ENCODE data around the gene DIAPH1.

DIAPH1 gene

DNA sequence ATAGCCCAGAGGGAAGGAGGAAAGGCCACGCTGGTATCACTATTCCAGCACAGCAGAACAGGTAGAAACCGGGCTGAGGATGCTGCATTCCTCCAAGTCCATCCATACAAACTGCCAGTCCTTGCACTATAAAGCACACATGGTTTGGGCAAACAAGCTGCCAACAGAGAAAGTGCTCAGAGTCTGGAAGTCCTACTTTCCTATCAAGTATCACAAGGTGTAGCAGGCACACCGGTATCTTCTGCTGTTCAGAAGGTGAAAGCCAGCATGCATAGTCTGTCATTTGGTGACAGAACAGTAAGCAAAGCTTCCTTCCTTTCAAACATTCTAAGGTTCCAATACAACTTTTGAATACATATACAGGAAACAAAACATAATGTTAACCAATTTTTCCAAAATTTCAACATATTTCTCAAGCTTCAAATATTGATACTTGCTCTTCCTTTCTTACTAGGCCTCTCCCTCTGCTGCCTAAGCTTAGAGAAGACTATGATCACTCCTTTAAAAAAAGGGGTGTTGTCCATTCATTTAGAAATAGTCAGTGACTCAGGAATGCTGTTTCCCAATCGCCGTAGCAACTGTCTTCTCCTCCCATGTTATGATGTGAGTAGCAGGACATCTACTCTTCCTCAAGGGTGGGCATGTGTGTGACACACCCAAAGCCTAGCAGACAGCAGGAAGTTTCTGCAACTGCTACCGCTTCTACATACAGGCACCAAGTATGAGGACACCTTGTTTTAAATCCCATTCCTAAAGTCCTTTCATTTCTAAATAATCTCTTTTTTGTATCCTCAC is 14.7 kb downstream of the DIAPH1 start:
- H3K9ac ChIP-seq (ENCODE audit: low read length), result no peak overlapping the region
- H3K36me3 ChIP-seq (ENCODE audit: control insufficient read depth, insufficient read depth, low read length), result no peaks in the 10 kb centered on the region
- H3K9me3 ChIP-seq (ENCODE audit: control insufficient read depth, low read length), result no peaks in the 10 kb centered on the region
- H3K27me3 ChIP-seq (ENCODE audit: control insufficient read depth, insufficient read depth, low read length), result no peaks in the 10 kb centered on the region
- no peak overlapping the region for H3K4me3 ChIP-seq (ENCODE audit: low read length)
- peaks cover 36% of the 10 kb centered on the region for H3K4me1 ChIP-seq (ENCODE audit: control insufficient read depth, insufficient read depth, low read length)

- Histone ChIP-seq H3K9me3 (ENCODE audit: control insufficient read depth, low read length) (no peaks in the 10 kb centered on the region), H3K36me3 (ENCODE audit: control insufficient read depth, insufficient read depth, low read length) (no peaks in the 10 kb centered on the region), H3K4me1 (ENCODE audit: control insufficient read depth, insufficient read depth, low read length) (peaks cover 24% of the 10 kb centered on the region), H3K4me3 (ENCODE audit: low read length) (no peak overlapping the region), H3K9ac (ENCODE audit: low read length) (no peak overlapping the region), H3K27me3 (ENCODE audit: control insufficient read depth, insufficient read depth, low read length) (no peaks in the 10 kb centered on the region)
Observed at GRCh38 chr5:141602606-141603005, 16.2 kb downstream of the DIAPH1 start.

- Histone ChIP-seq H3K36me3 (ENCODE audit: control insufficient read depth, insufficient read depth, low read length) (no peaks in the 10 kb centered on the region), H3K4me3 (ENCODE audit: low read length) (no peak overlapping the region), H3K27me3 (ENCODE audit: control insufficient read depth, insufficient read depth, low read length) (no peaks in the 10 kb centered on the region), H3K9me3 (ENCODE audit: control insufficient read depth, low read length) (no peaks in the 10 kb centered on the region), H3K4me1 (ENCODE audit: control insufficient read depth, insufficient read depth, low read length) (peaks cover 8% of the 10 kb centered on the region), H3K9ac (ENCODE audit: low read length) (no peak overlapping the region)
Observed at GRCh38 chr5:141598391-141599345, 20.1 kb downstream of the DIAPH1 start.

DNA sequence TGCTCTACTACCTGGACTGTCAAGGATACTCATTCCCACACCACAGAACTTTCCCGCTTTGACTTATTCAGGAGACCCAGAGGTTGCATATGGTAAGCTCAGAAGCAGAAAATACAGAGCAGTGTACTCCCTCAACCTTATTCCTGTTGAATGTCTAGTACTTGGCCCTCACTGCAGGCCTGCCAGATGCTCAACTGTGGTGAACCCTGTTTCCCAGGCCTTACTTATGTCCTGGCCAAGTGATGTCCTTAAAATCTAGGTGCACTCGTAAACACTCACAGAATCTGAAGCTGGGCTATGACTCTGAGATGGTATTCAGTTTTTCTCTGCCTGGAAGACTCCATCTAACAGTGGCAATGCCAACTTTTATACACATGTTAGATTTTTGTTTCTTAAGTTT is 21.0 kb downstream of the DIAPH1 start:
- no peak overlapping the region for H3K9ac ChIP-seq (ENCODE audit: low read length)
- peaks cover 5% of the 10 kb centered on the region for H3K4me1 ChIP-seq (ENCODE audit: control insufficient read depth, insufficient read depth, low read length)
- no peaks in the 10 kb centered on the region for H3K27me3 ChIP-seq (ENCODE audit: control insufficient read depth, insufficient read depth, low read length)
- H3K4me3 ChIP-seq (ENCODE audit: low read length), result no peak overlapping the region
- H3K36me3 ChIP-seq (ENCODE audit: control insufficient read depth, insufficient read depth, low read length), result no peaks in the 10 kb centered on the region
- no peaks in the 10 kb centered on the region for H3K9me3 ChIP-seq (ENCODE audit: control insufficient read depth, low read length)

GRCh38 chr5:141597394-141597793 is 21.4 kb downstream of the DIAPH1 start:
- H3K4me1 ChIP-seq (ENCODE audit: control insufficient read depth, insufficient read depth, low read length), result peaks cover 5% of the 10 kb centered on the region
- no peaks in the 10 kb centered on the region for H3K9me3 ChIP-seq (ENCODE audit: control insufficient read depth, low read length)
- no peak overlapping the region for H3K9ac ChIP-seq (ENCODE audit: low read length)
- H3K4me3 ChIP-seq (ENCODE audit: low read length), result no peak overlapping the region
- H3K27me3 ChIP-seq (ENCODE audit: control insufficient read depth, insufficient read depth, low read length), result no peaks in the 10 kb centered on the region
- no peaks in the 10 kb centered on the region for H3K36me3 ChIP-seq (ENCODE audit: control insufficient read depth, insufficient read depth, low read length)

DNA sequence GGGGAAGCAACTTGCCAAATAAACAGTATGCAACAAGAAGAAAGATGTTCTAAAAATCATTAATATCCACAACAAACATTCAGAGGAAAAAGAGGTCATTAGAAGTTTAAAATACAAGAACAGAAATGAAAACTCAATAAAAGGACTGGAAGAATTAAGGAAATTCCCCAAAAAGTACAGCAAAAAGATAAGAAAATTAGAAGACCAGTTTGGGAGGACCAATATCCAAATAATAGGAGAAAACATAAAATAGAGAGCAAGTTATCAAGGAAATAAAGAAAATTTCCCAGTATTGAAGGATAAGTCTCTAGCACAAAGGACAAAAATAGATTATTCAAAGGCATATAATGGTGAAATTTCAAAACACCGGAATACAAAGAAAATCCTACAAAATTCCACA is 21.9 kb downstream of the DIAPH1 start:
- Histone ChIP-seq H3K9me3 (ENCODE audit: control insufficient read depth, low read length) (no peaks in the 10 kb centered on the region), H3K4me1 (ENCODE audit: control insufficient read depth, insufficient read depth, low read length) (peaks cover 5% of the 10 kb centered on the region), H3K9ac (ENCODE audit: low read length) (no peak overlapping the region), H3K4me3 (ENCODE audit: low read length) (no peak overlapping the region), H3K36me3 (ENCODE audit: control insufficient read depth, insufficient read depth, low read length) (no peaks in the 10 kb centered on the region), H3K27me3 (ENCODE audit: control insufficient read depth, insufficient read depth, low read length) (no peaks in the 10 kb centered on the region)

GRCh38 chr5:141590127-141590526 is 28.7 kb downstream of the DIAPH1 start:
- no peak overlapping the region for H3K4me3 ChIP-seq (ENCODE audit: low read length)
- no peaks in the 10 kb centered on the region for H3K36me3 ChIP-seq (ENCODE audit: control insufficient read depth, insufficient read depth, low read length)
- H3K9ac ChIP-seq (ENCODE audit: low read length), result no peak overlapping the region
- H3K27me3 ChIP-seq (ENCODE audit: control insufficient read depth, insufficient read depth, low read length), result no peaks in the 10 kb centered on the region
- peaks cover 10% of the 10 kb centered on the region for H3K4me1 ChIP-seq (ENCODE audit: control insufficient read depth, insufficient read depth, low read length)
- H3K9me3 ChIP-seq (ENCODE audit: control insufficient read depth, low read length), result no peaks in the 10 kb centered on the region

DNA sequence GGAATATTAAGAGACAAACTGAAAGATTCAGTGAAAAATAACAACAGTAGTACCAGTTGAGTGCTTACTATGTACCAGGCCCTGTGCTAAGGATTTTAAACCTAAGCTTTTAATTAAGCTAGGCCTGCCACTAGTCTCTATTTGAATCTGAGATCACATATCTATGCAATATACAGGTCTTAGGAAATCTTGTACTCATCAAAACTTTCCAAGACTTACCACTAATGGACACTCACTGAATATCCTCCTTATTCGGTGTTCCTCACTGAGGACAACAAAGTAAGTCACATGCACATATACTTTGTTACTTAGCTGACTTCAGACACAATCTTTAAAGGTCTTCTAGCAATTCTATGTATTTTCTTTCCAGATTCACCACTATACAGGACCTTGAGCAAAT is 32.6 kb downstream of the DIAPH1 start:
- Histone ChIP-seq H3K9me3 (ENCODE audit: control insufficient read depth, low read length) (no peaks in the 10 kb centered on the region), H3K4me1 (ENCODE audit: control insufficient read depth, insufficient read depth, low read length) (peaks cover 10% of the 10 kb centered on the region), H3K36me3 (ENCODE audit: control insufficient read depth, insufficient read depth, low read length) (no peaks in the 10 kb centered on the region), H3K4me3 (ENCODE audit: low read length) (no peak overlapping the region), H3K27me3 (ENCODE audit: control insufficient read depth, insufficient read depth, low read length) (no peaks in the 10 kb centered on the region), H3K9ac (ENCODE audit: low read length) (no peak overlapping the region)

GRCh38 chr5:141585594-141585993 is 33.2 kb downstream of the DIAPH1 start:
- Histone ChIP-seq H3K9me3 (ENCODE audit: control insufficient read depth, low read length) (no peaks in the 10 kb centered on the region), H3K4me3 (ENCODE audit: low read length) (no peak overlapping the region), H3K4me1 (ENCODE audit: control insufficient read depth, insufficient read depth, low read length) (peaks cover 7% of the 10 kb centered on the region), H3K36me3 (ENCODE audit: control insufficient read depth, insufficient read depth, low read length) (no peaks in the 10 kb centered on the region), H3K27me3 (ENCODE audit: control insufficient read depth, insufficient read depth, low read length) (no peaks in the 10 kb centered on the region), H3K9ac (ENCODE audit: low read length) (no peak overlapping the region)

GRCh38 chr5:141574122-141574510 is 44.7 kb downstream of the DIAPH1 start:
- Histone ChIP-seq H3K36me3 (ENCODE audit: control insufficient read depth, insufficient read depth, low read length) (peaks cover 26% of the 10 kb centered on the region), H3K4me3 (ENCODE audit: low read length) (no peak overlapping the region), H3K9me3 (ENCODE audit: control insufficient read depth, low read length) (no peaks in the 10 kb centered on the region), H3K4me1 (ENCODE audit: control insufficient read depth, insufficient read depth, low read length) (no peaks in the 10 kb centered on the region), H3K9ac (ENCODE audit: low read length) (no peak overlapping the region), H3K27me3 (ENCODE audit: control insufficient read depth, insufficient read depth, low read length) (no peaks in the 10 kb centered on the region)

- peaks cover 24% of the 10 kb centered on the region for H3K36me3 ChIP-seq (ENCODE audit: control insufficient read depth, insufficient read depth, low read length)
- H3K9ac ChIP-seq (ENCODE audit: low read length), result no peak overlapping the region
- H3K27me3 ChIP-seq (ENCODE audit: control insufficient read depth, insufficient read depth, low read length), result no peaks in the 10 kb centered on the region
- H3K9me3 ChIP-seq (ENCODE audit: control insufficient read depth, low read length), result no peaks in the 10 kb centered on the region
- no peaks in the 10 kb centered on the region for H3K4me1 ChIP-seq (ENCODE audit: control insufficient read depth, insufficient read depth, low read length)
- no peak overlapping the region for H3K4me3 ChIP-seq (ENCODE audit: low read length)
Observed at GRCh38 chr5:141573489-141574121, 45.2 kb downstream of the DIAPH1 start.

DNA sequence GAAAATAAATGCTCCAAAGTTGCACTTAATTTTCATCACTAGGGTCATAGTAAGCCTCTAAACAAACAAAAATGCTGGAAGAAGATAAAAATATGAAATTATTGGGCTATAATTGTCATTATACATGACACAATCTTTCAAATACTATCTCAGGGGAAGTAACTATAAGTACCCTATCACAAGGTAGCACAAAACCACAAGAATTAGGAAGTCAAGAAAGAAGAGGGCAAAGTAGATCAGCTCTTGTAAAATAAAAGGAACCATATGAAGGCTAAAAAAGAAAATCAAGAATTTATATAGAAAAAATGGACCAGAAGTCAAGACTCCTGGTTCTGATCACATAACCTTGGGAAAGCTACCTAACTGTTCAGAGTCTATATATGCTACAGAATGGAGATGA is 48.1 kb downstream of the DIAPH1 start:
- Histone ChIP-seq H3K36me3 (ENCODE audit: control insufficient read depth, insufficient read depth, low read length) (peaks cover 19% of the 10 kb centered on the region), H3K4me3 (ENCODE audit: low read length) (no peak overlapping the region), H3K27me3 (ENCODE audit: control insufficient read depth, insufficient read depth, low read length) (no peaks in the 10 kb centered on the region)

More for the DNA sequence above, 48.1 kb downstream of the DIAPH1 start:
- Histone ChIP-seq H3K9me3 (ENCODE audit: control insufficient read depth, low read length) (no peaks in the 10 kb centered on the region), H3K9ac (ENCODE audit: low read length) (no peak overlapping the region), H3K4me1 (ENCODE audit: control insufficient read depth, insufficient read depth, low read length) (no peaks in the 10 kb centered on the region)

Data from mucosa of stomach (tissue), 1 donor.